NCI-H2196 (cell line): ENCODE measurements around the gene TIMM29.

Experiments
- DNase-seq: peaks from one replicate; lab custom pipeline; 2025; ENCODE audit not compliant: unreplicated experiment; lab: John Stamatoyannopoulos, UW

Gene TIMM29

GRCh38 chr19:10911579-10912363, 16.8 kb upstream of the TIMM29 start:
- DNase-seq = no peak

GRCh38 chr19:10912619-10913018, 16.0 kb upstream of the TIMM29 start:
- no peak for DNase-seq

GRCh38 chr19:10913716-10914340, 14.8 kb upstream of the TIMM29 start:
- DNase-seq = no peak

- DNase-seq = no peak
Measured at GRCh38 chr19:10915130-10916091, 13.2 kb upstream of the TIMM29 start.

- DNase-seq = no peak
Measured at GRCh38 chr19:10916602-10917001, 12.0 kb upstream of the TIMM29 start.

GRCh38 chr19:10918359-10918758, 10.3 kb upstream of the TIMM29 start:
- no peak for DNase-seq

- DNase-seq = no peak
Measured at GRCh38 chr19:10919352-10920287, 9.0 kb upstream of the TIMM29 start.

- DNase-seq = no peak
Measured at GRCh38 chr19:10920288-10920655, 8.3 kb upstream of the TIMM29 start.

GRCh38 chr19:10920781-10921180, 7.8 kb upstream of the TIMM29 start:
- no peak for DNase-seq

- no peak for DNase-seq
Measured at GRCh38 chr19:10921199-10921909, 7.3 kb upstream of the TIMM29 start.

GRCh38 chr19:10921910-10922637, 6.5 kb upstream of the TIMM29 start:
- DNase-seq = no peak

- DNase-seq = no peak
Measured at GRCh38 chr19:10922638-10923014, 6.0 kb upstream of the TIMM29 start.

GRCh38 chr19:10923260-10924112, 5.1 kb upstream of the TIMM29 start:
- DNase-seq = no peak

- DNase-seq = no peak
Measured at GRCh38 chr19:10924597-10924996, 4.0 kb upstream of the TIMM29 start.

GRCh38 chr19:10927730-10928562, 665 bp upstream of the TIMM29 start:
- DNase-seq = no peak

- no peak for DNase-seq
Measured at GRCh38 chr19:10929402-10929794, 787 bp downstream of the TIMM29 start.

GRCh38 chr19:10935371-10936059, 6.9 kb downstream of the TIMM29 start:
- DNase-seq = no peak
